HEK293 (cell line): Measurements from ENCODE around the gene GPSM1.

Source experiments
- ATF2 ChIP-seq: fragments of 450-650 bp; formaldehyde crosslinking; IDR thresholded peaks from 2 replicates; pipeline ENCODE4 v1.5.1; 2016; ENCODE audit warnings: missing biosample characterization, missing genetic modification characterization, low read depth
- ZNF544 ChIP-seq: fragments of 450-650 bp; formaldehyde crosslinking; IDR thresholded peaks from 2 replicates; pipeline ENCODE4 v1.5.0; 2017; ENCODE audit warnings: missing biosample characterization, missing genetic modification characterization
- TF ChIP-seq, protein P1 (sequence below): fragments of 450-650 bp; formaldehyde crosslinking; IDR thresholded peaks from 2 replicates; pipeline ENCODE4 v1.5.1; 2016; ENCODE audit warnings: missing biosample characterization, missing genetic modification characterization

GRCh38 chr9:136359774-136360718 lies 32.7 kb downstream of the GPSM1 start:
- TF ChIP-seq, protein P1, sequence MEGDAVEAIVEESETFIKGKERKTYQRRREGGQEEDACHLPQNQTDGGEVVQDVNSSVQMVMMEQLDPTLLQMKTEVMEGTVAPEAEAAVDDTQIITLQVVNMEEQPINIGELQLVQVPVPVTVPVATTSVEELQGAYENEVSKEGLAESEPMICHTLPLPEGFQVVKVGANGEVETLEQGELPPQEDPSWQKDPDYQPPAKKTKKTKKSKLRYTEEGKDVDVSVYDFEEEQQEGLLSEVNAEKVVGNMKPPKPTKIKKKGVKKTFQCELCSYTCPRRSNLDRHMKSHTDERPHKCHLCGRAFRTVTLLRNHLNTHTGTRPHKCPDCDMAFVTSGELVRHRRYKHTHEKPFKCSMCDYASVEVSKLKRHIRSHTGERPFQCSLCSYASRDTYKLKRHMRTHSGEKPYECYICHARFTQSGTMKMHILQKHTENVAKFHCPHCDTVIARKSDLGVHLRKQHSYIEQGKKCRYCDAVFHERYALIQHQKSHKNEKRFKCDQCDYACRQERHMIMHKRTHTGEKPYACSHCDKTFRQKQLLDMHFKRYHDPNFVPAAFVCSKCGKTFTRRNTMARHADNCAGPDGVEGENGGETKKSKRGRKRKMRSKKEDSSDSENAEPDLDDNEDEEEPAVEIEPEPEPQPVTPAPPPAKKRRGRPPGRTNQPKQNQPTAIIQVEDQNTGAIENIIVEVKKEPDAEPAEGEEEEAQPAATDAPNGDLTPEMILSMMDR, result no peak
- no peak for TF ChIP-seq ATF2 (tag by site-specific recombination)
- TF ChIP-seq ZNF544, result no peak
